Measurements from ENCODE around the gene CLSTN3.
A peak's percentile ranks its signal among the peaks of the same experiment; 100 is the strongest.

CLSTN3 gene

GRCh38 chr12:7123806-7124522 lies 6.2 kb upstream of the CLSTN3 start:
- H3K9ac ChIP-seq (ENCODE audit: low read depth in 1 of 2, low read length in 2 of 2), result no peak overlapping the region
- H3K27ac ChIP-seq (ENCODE audit: low read depth in 2 of 2, low read length in 2 of 2), result no peak overlapping the region
- no peak overlapping the region for H3K4me3 ChIP-seq (ENCODE audit: low read length in 2 of 2)
- no peaks in the 10 kb centered on the region for H3K27me3 ChIP-seq (ENCODE audit: control insufficient read depth in 2 of 2, insufficient read depth in 2 of 2, low read length in 2 of 2)
- peaks cover 2 to 3% of the 10 kb centered on the region in 2 donors for H3K4me1 ChIP-seq (ENCODE audit: control insufficient read depth in 2 of 2, insufficient read depth in 2 of 2, low read length in 2 of 2)
- H3K36me3 ChIP-seq (ENCODE audit: control insufficient read depth in 2 of 2, insufficient read depth in 2 of 2, low read length in 2 of 2), result no peaks in the 10 kb centered on the region
- H3K9me3 ChIP-seq (ENCODE audit: control insufficient read depth in 2 of 2, low read length in 2 of 2), result no peaks in the 10 kb centered on the region

GRCh38 chr12:7125632-7126227 lies 4.4 kb upstream of the CLSTN3 start:
- peaks cover 0 to under 1% of the 10 kb centered on the region in 2 donors for H3K27me3 ChIP-seq (ENCODE audit: control insufficient read depth in 2 of 2, insufficient read depth in 2 of 2, low read length in 2 of 2)
- peaks cover 8 to 17% of the 10 kb centered on the region in 2 donors for H3K4me1 ChIP-seq (ENCODE audit: control insufficient read depth in 2 of 2, insufficient read depth in 2 of 2, low read length in 2 of 2)
- H3K36me3 ChIP-seq (ENCODE audit: control insufficient read depth in 2 of 2, insufficient read depth in 2 of 2, low read length in 2 of 2), result no peaks in the 10 kb centered on the region
- no peaks in the 10 kb centered on the region for H3K9me3 ChIP-seq (ENCODE audit: control insufficient read depth in 2 of 2, low read length in 2 of 2)
- H3K9ac ChIP-seq (ENCODE audit: low read depth in 1 of 2, low read length in 2 of 2), result no peak overlapping the region
- H3K27ac ChIP-seq (ENCODE audit: low read depth in 2 of 2, low read length in 2 of 2), result no peak overlapping the region
- no peak overlapping the region for H3K4me3 ChIP-seq (ENCODE audit: low read length in 2 of 2)

- Histone ChIP-seq H3K9me3 (ENCODE audit: control insufficient read depth in 2 of 2, low read length in 2 of 2) (no peaks in the 10 kb centered on the region), H3K4me1 (ENCODE audit: control insufficient read depth in 2 of 2, insufficient read depth in 2 of 2, low read length in 2 of 2) (peaks cover 10 to 15% of the 10 kb centered on the region in 2 donors), H3K36me3 (ENCODE audit: control insufficient read depth in 2 of 2, insufficient read depth in 2 of 2, low read length in 2 of 2) (no peaks in the 10 kb centered on the region), H3K27ac (ENCODE audit: low read depth in 2 of 2, low read length in 2 of 2) (peak overlapping the region in 1 of 2 donors; percentile 43), H3K9ac (ENCODE audit: low read depth in 1 of 2, low read length in 2 of 2) (peak overlapping the region in 1 of 2 donors; percentile 1), H3K27me3 (ENCODE audit: control insufficient read depth in 2 of 2, insufficient read depth in 2 of 2, low read length in 2 of 2) (peaks cover 0 to 8% of the 10 kb centered on the region in 2 donors), H3K4me3 (ENCODE audit: low read length in 2 of 2) (peak overlapping the region in 1 of 2 donors; percentile 53)
Measured at GRCh38 chr12:7127916-7128626, 2.1 kb upstream of the CLSTN3 start.

- peak within 1 kb of the TSS; percentile 69 to 78 for H3K4me3 ChIP-seq (ENCODE audit: low read length in 2 of 2)
- H3K27ac ChIP-seq (ENCODE audit: low read depth in 2 of 2, low read length in 2 of 2), result peak within 1 kb of the TSS; percentile 6 to 61
- H3K4me1 ChIP-seq (ENCODE audit: control insufficient read depth in 2 of 2, insufficient read depth in 2 of 2, low read length in 2 of 2), result peaks cover 10 to 15% of the 10 kb centered on the region in 2 donors
- peak within 1 kb of the TSS; percentile 48 to 62 for H3K9ac ChIP-seq (ENCODE audit: low read depth in 1 of 2, low read length in 2 of 2)
- H3K36me3 ChIP-seq (ENCODE audit: control insufficient read depth in 2 of 2, insufficient read depth in 2 of 2, low read length in 2 of 2), result no peaks in the 10 kb centered on the region
- peaks cover 0 to 8% of the 10 kb centered on the region in 2 donors for H3K27me3 ChIP-seq (ENCODE audit: control insufficient read depth in 2 of 2, insufficient read depth in 2 of 2, low read length in 2 of 2)
- H3K9me3 ChIP-seq (ENCODE audit: control insufficient read depth in 2 of 2, low read length in 2 of 2), result no peaks in the 10 kb centered on the region
Measured at GRCh38 chr12:7128681-7129286, 1.4 kb upstream of the CLSTN3 start, which contains the start of gene RBP5. RBP5 (minus strand) TSS chr12:7128889; CDS start chr12:7128775, 114 bp downstream.

GRCh38 chr12:7129287-7129871 lies 792 bp upstream of the CLSTN3 start:
- Histone ChIP-seq H3K4me1 (ENCODE audit: control insufficient read depth in 2 of 2, insufficient read depth in 2 of 2, low read length in 2 of 2) (peaks cover 11 to 15% of the 10 kb centered on the region in 2 donors), H3K27me3 (ENCODE audit: control insufficient read depth in 2 of 2, insufficient read depth in 2 of 2, low read length in 2 of 2) (peaks cover 0 to 8% of the 10 kb centered on the region in 2 donors), H3K27ac (ENCODE audit: low read depth in 2 of 2, low read length in 2 of 2) (peak overlapping the region; percentile 6 to 61), H3K36me3 (ENCODE audit: control insufficient read depth in 2 of 2, insufficient read depth in 2 of 2, low read length in 2 of 2) (no peaks in the 10 kb centered on the region), H3K9me3 (ENCODE audit: control insufficient read depth in 2 of 2, low read length in 2 of 2) (no peaks in the 10 kb centered on the region), H3K4me3 (ENCODE audit: low read length in 2 of 2) (peak overlapping the region; percentile 69 to 78), H3K9ac (ENCODE audit: low read depth in 1 of 2, low read length in 2 of 2) (peak overlapping the region; percentile 48 to 62)

GRCh38 chr12:7130701-7131501 lies 730 bp downstream of the CLSTN3 start:
- Histone ChIP-seq H3K4me1 (ENCODE audit: control insufficient read depth in 2 of 2, insufficient read depth in 2 of 2, low read length in 2 of 2) (peaks cover 14 to 15% of the 10 kb centered on the region in 2 donors), H3K9me3 (ENCODE audit: control insufficient read depth in 2 of 2, low read length in 2 of 2) (no peaks in the 10 kb centered on the region), H3K27me3 (ENCODE audit: control insufficient read depth in 2 of 2, insufficient read depth in 2 of 2, low read length in 2 of 2) (peaks cover 0 to 8% of the 10 kb centered on the region in 2 donors), H3K4me3 (ENCODE audit: low read length in 2 of 2) (peak overlapping the region; percentile 70 to 72), H3K36me3 (ENCODE audit: control insufficient read depth in 2 of 2, insufficient read depth in 2 of 2, low read length in 2 of 2) (no peaks in the 10 kb centered on the region), H3K27ac (ENCODE audit: low read depth in 2 of 2, low read length in 2 of 2) (peak overlapping the region in 1 of 2 donors; percentile 61), H3K9ac (ENCODE audit: low read depth in 1 of 2, low read length in 2 of 2) (peak overlapping the region; percentile 43 to 64)

GRCh38 chr12:7131502-7131866 lies 1.3 kb downstream of the CLSTN3 start:
- H3K36me3 ChIP-seq (ENCODE audit: control insufficient read depth in 2 of 2, insufficient read depth in 2 of 2, low read length in 2 of 2), result peaks cover 0 to 4% of the 10 kb centered on the region in 2 donors
- H3K9me3 ChIP-seq (ENCODE audit: control insufficient read depth in 2 of 2, low read length in 2 of 2), result no peaks in the 10 kb centered on the region
- peak overlapping the region; percentile 70 to 72 for H3K4me3 ChIP-seq (ENCODE audit: low read length in 2 of 2)
- peaks cover 14 to 15% of the 10 kb centered on the region in 2 donors for H3K4me1 ChIP-seq (ENCODE audit: control insufficient read depth in 2 of 2, insufficient read depth in 2 of 2, low read length in 2 of 2)
- H3K27me3 ChIP-seq (ENCODE audit: control insufficient read depth in 2 of 2, insufficient read depth in 2 of 2, low read length in 2 of 2), result peaks cover 0 to 8% of the 10 kb centered on the region in 2 donors
- no peak overlapping the region for H3K9ac ChIP-seq (ENCODE audit: low read depth in 1 of 2, low read length in 2 of 2)
- H3K27ac ChIP-seq (ENCODE audit: low read depth in 2 of 2, low read length in 2 of 2), result no peak overlapping the region

GRCh38 chr12:7134396-7135166 lies 4.4 kb downstream of the CLSTN3 start:
- Histone ChIP-seq H3K36me3 (ENCODE audit: control insufficient read depth in 2 of 2, insufficient read depth in 2 of 2, low read length in 2 of 2) (peaks cover 3 to 12% of the 10 kb centered on the region in 2 donors), H3K4me3 (ENCODE audit: low read length in 2 of 2) (no peak overlapping the region), H3K27me3 (ENCODE audit: control insufficient read depth in 2 of 2, insufficient read depth in 2 of 2, low read length in 2 of 2) (peaks cover 0 to 8% of the 10 kb centered on the region in 2 donors), H3K4me1 (ENCODE audit: control insufficient read depth in 2 of 2, insufficient read depth in 2 of 2, low read length in 2 of 2) (peaks cover 9% of the 10 kb centered on the region in 2 donors), H3K9ac (ENCODE audit: low read depth in 1 of 2, low read length in 2 of 2) (no peak overlapping the region), H3K9me3 (ENCODE audit: control insufficient read depth in 2 of 2, low read length in 2 of 2) (no peaks in the 10 kb centered on the region), H3K27ac (ENCODE audit: low read depth in 2 of 2, low read length in 2 of 2) (no peak overlapping the region)
